Transverse colon (tissue), 4 donors: ENCODE results near the gene KPTN.

Experiments
- CTCF ChIP-seq, 5 experiments: fragments of 200-600 bp in 3 of 5; fragments of 450-650 bp in 2 of 5; sonication (generic) in 3 of 5; IDR thresholded peaks; 1 replicate in 2 of 5; 2 replicates in 3 of 5; pipeline ENCODE4 v1.5.1; 2016 to 2017; ENCODE audit warnings: antibody characterized with exemption in 5 of 5, inconsistent platforms in 3 of 5, mild to moderate bottlenecking in 2 of 5, moderate library complexity in 1 of 5
- EP300 ChIP-seq: sonication (generic); formaldehyde crosslinking; IDR thresholded peaks from one replicate; pipeline ENCODE4 v1.6.1; 2017; ENCODE audit warnings: antibody characterized with exemption, low read depth
- POLR2A ChIP-seq: fragments of 450-650 bp; IDR thresholded peaks from one replicate; pipeline ENCODE4 v1.6.1; 2016; ENCODE audit warnings: antibody characterized with exemption, mild to moderate bottlenecking, moderate library complexity
- POLR2AphosphoS5 ChIP-seq, 3 donors: sonication (generic); formaldehyde crosslinking; IDR thresholded peaks; one replicate each; pipeline ENCODE4 v1.6.1; 2016; ENCODE audit warnings: antibody characterized with exemption in 3 of 3

GRCh38 chr19:47479701-47480503, 4.1 kb downstream of the KPTN start:
- TF ChIP-seq CTCF (IDR thresholded peaks at IDR 0.05) (no peak), EP300 (no peak), POLR2AphosphoS5 (IDR thresholded peaks at IDR 0.05) (no peak), POLR2A (no peak)
